ENCODE data around the gene SLC12A6. TPM values are rescaled to one million over a fixed set of nuclear protein-coding genes. Genes with fewer than 3 reads are reported as not detected.

The SLC12A6 gene
- polyA plus RNA-seq, 1 donor = 35.1 TPM

DNA sequence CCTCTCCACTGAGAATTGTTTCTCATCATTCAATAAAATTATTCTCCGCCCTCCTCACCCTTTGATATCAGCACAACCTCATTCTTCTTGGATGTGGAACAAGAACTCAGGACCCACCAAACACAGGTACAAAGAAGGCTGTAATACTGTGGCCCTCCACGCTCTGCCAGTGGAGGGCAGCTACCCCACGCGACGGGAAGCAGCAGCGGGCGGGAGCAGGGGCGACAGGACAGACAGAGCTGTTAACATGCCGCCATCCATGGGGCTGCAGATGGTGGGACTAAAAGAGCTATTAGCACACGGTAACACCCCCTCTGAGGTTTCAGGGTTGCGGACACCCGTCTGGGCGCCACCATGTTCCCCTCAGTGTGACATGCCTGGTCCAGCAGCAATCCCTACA, 75.2 kb downstream of the SLC12A6 start:
- DNase-seq = no peak

DNA sequence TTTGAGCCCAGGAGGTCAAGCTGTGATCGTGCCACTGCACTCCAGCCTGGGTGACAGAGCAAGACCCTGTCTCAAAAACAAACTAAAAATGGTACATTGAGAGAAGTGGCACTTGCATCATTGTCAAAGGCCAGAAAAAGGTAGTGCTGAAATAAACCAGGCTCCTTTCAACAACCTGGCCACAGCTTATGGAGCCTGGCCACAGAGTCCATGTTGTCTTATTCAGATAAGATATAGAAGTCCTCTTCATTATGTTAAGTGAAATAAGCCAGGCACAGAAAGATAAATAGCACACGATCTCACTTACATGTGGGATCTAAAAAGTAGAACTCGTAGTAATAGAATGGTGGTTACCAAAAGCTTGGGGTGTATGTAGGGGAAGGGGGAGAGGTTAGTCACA, 78.0 kb downstream of the SLC12A6 start:
- DNase-seq = no peak

DNA sequence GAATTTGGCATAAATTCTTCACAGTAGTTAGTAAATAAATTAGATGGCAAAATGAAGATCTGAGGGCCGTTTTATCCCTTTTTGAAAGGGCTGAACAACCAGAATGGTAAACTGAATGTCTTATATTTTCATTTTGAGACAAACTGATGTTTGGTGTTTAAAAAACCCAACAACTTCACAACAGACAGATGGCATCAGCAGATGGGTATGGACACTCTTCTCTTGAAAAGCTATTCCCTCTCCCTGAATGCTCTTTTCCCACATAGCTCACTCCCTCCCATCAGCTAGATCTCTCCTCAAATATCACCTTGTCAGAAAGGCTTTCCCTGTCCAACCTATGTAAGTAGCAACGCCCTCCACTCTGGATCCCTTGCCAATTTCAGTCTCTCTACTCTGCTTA, 79.4 kb downstream of the SLC12A6 start:
- no peak for DNase-seq

DNA sequence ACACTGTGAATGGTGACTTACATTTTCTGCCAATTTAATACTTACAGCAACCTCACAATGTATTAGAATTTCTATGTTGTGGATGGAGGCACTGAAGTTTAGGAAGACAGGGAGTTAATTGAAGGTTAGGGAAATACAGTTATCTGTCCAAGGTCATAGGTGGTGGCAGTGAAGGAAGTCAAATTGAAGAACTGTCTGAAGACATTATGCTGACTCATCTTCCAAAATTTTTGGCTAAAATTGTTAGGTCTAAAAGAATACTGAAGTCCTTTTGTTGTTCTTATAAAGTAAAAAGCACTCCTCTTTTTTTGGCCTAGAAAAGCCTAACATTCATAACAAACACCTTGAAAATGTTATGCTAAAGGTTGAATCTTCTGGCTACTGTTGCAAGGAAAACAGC, 85.0 kb downstream of the SLC12A6 start:
- no peak for DNase-seq

DNA sequence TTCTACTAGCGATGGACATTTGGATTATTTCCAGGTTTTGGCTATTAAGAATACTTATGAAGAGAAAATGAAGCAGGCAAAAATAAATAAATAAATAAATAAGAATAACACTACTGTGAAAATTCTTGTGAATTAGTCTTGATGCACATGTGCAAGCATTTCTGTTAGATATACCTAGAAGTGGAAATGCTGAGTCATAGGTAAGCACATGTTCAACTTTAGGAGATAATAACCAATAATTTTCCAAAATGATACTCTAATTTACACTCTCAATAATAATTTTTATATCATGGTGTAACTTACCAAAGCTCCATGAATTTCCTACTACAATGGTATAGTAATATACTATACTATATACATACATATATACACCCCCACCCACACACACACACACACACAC, 89.4 kb downstream of the SLC12A6 start:
- no peak for DNase-seq

DNA sequence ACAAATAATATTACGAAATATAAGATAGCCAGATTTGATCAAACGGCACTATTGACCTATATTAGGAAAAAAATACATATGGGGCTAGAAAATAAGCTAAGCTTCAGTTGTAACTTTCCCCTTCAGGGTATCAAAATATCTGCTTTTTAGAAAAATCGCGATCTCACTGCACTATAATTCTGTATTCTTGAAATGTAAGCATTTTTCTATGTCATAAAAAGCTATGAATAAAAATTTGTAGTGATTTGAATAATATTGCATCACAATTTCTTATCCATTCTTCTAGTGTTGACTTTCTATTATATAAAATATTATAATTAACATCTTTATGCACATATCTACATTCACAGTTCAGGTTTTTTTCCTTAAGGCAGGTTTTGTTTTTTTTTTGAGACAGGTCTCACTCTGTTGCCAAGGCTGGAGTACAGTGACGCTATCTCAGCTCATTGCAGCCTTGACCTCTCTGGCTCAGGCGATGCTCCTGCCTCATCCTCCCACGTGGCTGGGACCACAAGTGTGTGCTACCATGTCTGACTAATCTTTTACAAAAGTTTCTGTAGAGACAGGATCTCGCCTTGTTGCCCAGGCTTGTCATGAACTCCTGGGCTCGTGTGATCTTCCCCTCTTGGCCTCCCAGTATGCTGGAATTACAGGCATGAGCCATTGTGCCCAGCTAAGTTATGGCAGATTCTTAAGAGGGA, 91.2 kb downstream of the SLC12A6 start:
- no peak for DNase-seq

DNA sequence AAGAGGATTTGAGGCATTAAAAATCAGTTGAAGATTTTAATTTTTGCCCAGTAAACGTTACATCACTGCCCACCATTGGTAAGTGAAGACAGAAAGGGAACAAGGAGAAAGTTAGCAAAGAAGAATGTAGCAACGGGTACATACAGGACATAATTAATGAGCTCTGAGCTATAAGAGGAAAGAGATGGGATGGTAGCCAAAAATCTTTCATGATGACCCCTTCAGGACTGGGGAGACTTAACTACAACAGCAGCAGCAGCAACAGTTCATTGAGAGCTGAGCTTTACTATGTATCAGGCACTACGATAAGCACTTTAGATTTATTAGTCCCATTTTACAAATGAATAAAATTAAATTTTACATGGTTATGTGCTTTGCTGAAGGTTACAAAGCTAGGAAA, 94.4 kb downstream of the SLC12A6 start:
- no peak for DNase-seq

DNA sequence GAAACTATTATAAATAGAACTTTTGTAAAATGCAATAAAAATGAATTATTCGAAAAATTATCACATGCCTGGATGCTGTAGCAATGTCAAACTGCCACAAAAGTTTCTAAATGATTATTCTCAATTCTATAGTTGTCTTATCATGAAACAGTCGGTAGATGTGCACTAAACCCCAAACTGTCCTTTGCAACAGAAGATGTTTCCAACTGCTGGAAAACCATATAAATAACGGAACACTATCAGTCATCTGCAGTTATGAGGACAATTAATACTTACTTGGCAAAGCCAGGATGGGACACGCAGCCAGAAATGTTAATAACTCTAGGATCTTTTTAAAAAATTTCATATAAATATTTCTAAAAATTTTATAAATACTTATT, 95.3 kb downstream of the SLC12A6 start:
- DNase-seq = no peak

DNA sequence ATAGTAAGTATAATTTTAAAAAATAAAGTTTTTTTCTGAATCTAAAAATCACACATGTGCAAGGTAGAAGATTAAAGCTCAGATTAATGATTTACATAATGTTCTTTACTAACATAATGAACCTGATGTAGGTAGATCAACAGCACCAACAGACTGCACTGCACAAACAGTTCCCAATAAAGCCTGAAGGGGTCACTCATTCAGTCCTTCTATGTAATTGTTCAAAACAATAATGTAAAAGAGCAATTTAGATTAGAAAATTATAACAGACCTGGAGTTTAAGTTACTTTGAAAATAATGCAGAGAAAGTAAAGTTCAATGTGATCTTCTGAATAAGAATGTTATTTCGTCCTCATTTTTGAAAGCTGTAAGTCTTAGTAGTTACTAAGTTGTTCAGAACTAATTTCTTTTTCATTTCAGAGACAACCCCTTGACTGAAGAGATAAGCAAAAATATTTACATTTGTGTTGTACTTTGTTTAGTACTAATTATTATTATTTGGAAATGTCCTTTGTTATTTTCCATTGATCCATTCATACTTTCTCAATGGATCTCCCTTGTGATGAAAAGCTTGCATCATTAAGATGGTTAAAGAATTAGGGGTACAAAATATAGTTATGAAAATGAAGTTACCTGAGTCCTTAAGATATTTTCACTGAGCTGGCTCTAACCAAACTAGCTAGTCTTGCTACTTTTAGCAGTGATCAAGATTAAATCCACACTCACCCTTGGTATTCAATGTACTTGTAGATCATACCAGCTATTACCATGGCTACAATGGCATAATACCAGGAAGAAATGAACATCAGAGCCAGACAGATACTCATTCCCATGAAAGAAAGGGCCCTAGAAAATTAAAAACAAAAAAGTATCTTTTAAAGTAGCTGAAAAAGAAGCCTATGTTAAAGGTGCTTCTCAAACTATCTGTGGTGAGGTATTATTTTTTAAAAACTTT, 95.9 kb downstream of the SLC12A6 start:
- peak; percentile 30 for DNase-seq

DNA sequence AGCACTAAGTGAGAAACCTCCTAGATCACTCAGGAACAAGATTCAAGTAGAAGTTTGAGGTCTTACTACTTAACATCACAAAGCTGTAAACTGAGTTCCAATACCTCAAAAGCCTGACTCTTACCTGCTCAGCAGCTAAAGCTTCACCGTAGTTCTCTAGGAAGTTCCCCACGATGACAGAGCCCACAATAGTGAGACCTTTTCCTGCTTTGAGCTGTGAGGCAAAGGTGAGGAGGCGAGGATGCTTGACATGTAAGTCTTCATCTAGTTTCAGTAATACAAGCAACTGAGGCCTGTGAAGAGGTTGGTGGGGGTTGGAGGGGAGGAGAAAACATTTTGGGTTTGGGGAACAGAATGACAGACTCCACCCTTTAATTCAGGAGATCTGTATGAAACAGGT, 97.0 kb downstream of the SLC12A6 start:
- no peak for DNase-seq

DNA sequence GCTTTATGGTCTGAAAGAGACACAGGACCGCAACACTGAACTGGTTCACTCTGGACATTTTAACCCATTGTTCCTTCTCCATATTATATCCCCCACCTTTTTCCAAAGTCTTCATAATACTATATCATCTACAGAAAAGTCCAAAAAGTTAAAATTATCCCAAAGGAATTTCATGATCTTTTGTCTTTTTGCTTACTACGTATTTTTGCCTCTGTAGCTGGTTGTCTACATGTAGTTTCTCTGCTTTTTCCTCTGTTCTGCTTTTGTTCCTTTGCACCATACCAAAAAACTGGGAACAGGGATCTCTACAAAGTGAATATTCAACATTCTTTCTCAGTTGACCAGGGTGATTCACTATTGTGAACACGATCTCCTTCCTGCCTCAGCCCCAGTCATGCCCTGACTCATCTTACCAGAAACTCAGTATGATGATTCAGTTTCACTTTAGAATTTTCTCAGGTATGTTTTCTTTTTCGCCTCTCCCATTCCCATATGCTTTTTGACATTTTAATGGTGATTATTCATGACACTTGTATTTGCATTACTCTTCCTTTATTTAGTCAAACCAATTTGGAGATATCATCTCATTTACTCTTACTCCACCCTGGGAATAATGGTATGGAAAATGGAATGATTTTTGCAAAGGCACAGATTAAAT, 98.3 kb downstream of the SLC12A6 start:
- DNase-seq = no peak

DNA sequence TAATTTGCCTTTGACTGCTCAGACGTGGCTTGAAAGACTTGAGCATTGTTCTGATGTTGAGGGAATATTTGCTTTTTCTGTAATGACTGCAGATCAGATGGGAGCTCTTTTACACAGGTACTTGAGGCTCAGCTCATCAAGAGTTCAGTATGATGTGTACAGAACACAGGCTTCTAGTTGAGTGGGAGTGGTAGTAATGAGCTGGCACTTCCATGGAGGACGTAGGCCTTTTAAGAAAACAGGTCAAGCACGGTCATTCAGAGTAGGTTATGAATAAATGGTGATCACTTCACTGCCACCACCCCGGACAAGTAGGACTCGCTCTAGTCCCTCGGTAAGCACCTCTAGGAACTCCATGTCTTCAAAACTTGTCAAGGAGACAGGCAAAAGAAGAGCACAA, 104.0 kb downstream of the SLC12A6 start:
- no peak for DNase-seq

DNA sequence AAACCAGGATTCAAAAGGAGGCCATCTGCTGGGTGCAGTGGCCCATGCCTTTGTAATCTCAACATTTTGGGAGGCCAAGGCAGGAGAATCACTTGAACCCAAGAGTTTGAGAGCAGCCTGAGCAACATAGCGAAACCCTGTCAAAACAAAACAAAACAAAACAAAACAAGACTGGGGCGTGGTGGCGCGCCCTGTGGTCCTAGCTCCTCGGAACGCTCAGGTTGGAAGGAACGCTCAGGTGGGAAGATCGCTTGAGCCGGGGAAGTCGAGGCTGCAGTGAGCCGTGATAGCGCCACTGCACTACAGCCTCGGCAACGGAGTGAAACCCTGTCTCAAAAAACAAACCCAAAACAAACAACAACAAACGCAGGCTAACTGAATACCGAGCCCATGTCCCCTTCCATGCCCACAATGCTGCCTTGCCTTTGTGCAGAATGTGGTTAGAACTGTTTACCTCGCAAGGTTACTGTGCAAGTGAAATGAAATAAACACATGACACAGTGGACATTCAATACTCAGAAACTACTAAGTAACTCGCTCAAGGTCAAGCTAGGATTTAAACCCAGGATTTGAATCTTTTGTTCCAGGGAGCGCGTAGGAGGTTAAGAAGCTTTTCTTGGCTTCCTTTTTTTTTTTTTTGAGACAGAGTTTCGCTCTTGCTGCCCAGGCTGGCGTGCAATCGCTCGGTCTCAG, 113.5 kb downstream of the SLC12A6 start:
- peak; percentile 35 for DNase-seq

DNA sequence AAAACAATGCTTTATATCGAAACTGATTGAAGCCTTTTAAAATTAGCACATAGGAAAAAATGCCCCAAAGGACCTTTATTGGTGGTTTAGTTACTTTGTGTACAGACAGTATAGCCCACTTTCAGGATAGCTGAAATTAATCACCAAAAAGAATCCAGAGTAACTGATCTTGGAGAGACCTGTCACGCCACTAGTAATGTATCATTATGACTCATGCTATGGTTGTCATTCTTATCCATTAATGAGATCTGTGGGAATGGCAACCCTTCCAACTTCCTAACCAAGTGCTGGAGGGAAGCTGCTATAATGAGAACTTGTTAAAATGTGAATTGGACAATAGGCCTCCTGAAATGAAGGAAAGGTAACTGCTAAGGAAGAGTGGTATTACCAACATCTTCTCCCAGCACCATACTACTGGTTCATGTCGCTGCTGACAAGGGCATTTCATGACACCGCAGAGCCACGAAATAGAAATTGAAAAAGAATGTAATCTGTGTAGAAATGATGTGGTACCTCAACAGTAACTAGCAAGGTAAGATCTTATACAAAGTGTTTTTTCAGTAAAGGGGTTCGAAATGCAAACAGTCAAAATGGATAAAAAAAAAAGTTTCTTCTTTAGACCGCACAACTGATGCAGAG, 119.9 kb downstream of the SLC12A6 start:
- no peak for DNase-seq

DNA sequence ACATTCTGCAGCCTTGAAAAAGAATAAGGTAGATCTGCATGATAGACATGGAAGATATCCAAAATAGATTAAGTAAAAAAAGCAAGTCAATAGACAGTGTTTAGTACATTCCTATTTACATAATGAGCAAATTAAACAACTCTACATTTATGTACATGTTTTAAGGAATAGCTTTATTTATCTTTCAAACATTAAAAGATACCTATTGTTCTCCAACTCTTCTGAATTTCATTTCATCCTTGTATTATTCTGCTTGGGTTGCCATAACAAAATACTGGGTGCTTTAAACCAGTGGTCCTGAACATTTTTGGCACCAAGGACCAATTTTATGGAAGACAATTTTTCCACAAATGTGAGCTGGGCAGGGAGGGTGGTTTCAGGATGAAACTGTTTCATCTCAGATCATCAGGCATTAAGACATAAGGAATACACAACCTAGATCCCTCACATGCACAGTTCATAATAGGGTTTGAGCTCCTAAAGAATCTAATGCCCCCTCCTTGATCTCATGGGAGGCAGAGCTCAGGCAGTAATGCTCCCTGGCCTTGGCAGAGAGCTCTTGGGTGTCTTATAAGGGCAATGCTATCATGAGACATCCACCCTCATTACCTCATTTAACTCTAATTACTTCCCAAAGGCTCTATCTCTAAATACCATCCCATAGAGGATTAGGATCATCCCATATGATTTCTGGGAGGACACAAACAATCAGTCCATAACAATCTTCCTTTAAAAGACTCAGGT, 120.9 kb downstream of the SLC12A6 start:
- no peak for DNase-seq

DNA sequence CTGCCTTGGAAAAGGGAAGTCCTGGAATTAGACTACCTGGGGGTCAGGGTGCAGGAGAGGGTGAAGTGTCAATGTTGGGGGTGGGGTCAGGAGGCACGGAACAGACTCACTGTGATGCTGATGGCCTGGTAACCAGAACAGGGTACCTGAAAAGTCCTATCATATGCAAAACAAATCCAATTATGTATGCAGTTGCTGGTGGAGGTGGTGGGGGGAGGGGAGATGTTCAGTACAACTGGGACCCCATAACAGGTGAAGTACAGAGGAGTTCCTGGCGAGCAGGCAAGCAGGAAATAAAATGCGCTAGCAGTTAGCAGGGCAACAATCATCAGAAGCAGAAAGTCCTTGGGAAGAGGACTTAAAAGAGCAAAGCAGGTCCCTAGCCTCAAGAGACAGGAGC, 123.4 kb downstream of the SLC12A6 start:
- DNase-seq = no peak

DNA sequence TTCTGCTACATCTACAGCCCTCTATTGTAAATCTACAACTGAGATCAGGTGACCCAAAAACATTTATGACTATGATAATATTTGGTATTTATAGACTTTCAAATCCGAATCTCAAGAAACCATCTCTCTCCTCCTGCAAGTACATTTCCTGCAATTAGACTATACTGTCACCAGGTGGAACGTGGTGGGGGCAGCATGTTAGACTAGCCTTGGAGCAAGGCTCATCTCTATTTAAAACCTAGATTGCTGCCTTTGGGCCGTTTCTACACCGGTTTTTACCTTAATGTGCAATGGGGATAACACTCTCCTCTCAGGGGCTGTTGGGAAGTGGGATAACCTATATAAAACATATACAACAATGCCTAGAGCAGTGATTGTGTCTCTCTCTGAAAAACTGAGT, 123.9 kb downstream of the SLC12A6 start:
- DNase-seq = no peak

DNA sequence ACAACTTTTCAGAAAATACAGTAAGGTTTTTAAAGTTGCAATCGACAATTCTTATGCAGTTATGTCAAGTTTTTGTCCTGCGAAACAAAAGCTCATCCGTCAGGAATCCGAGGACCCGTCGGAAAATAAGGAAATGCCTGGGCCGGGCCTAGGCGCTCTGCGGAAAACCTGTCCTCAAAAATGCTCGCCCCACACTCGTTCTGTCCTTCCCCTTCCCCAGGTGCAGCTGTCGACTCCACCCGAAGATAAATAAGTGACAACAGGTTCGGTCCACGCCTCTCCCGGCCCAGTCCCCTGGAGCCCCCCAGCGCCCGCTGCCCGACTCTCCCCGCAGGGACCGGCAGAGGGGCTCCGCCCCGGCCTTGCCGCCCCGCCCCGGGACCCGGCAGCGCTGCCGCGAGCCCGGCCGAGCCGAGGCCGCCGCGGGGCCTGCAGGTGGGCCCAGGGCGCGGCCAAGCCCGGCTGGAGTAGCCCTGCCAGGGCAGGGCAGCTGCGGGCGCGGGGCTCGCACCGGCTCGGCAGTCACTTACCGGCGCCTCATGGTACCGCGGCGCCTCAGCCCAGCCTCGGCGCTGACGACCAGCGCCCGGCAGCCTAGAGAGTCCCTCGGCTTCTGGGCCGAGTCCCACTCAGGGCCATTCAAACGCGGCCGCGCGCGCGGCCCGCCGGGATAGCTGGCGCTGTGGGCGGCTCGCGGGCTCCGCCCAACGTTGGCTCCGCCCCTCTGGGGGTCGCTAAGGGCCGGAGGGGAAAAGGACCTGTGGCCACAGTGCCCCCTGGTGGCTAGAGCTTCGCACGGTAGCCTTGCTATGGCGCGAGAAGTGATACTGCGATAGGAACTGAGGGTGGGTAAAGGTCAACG, 127.9 kb downstream of the SLC12A6 start, which contains the start of gene KATNBL1:
KATNBL1 (minus strand) TSS at position 676 of the 862 bp plus-strand sequence. CDS start 46,420 bp downstream, outside the sequence.
- DNase-seq = peak; percentile 94

DNA sequence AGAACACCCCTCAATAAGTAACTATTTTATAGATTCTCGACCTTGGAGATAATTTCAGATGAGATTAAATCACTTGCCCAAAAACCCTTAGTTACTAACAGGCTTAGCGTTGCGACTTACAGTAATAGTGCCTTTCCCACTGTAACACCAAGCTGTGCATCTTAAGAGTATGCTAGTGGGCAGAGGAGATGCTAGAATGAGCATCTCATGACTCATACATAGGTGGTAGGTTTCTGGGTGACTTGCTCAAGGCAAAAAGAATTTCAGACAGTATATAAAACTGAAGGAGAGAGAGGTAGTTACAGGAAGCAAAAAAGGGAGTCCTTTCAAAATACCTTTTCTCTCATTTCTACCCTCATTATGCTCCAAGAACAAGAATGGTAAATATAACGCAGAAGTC, 131.6 kb downstream of the SLC12A6 start:
- no peak for DNase-seq

DNA sequence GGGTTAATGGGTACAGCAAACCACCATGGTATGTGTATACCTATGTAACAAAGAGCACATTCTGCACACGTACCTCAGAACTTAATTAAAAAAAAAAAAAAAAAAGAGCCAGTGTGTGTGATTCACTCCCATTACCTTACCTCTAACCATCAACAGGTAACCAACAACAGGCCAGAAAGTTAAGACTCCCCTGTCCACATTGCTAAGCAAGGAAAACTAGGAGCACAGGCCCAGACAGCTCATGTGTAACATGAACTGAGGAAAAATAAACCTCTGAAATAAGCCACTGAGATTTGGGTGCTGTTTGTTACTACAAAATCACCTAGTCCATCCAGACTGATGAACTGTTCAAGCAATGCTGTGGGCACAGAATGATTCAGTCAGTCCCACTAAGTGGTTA, 133.6 kb downstream of the SLC12A6 start:
- DNase-seq = no peak
